Neuronal stem cell (in vitro differentiated cells): ENCODE data around the gene SHROOM3.

Experiments
- DNase-seq: peaks from one replicate; pipeline ENCODE4 v3.0.0-alpha.2; 2013; ENCODE audit warnings: low spot score
- H2AFZ ChIP-seq: one replicate; pipeline ENCODE4 v1.6.1; 2013; ENCODE audit warnings: mild to moderate bottlenecking, low read length, inconsistent platforms
- H2AK5ac ChIP-seq: 2 replicates; pipeline ENCODE4 v1.6.1; 2013; ENCODE audit warnings: low read depth, mild to moderate bottlenecking, inconsistent platforms, low read length, moderate library complexity, mixed read lengths
- H2BK120ac ChIP-seq: 2 replicates; pipeline ENCODE4 v1.6.1; 2013; ENCODE audit warnings: low read depth, mild to moderate bottlenecking, inconsistent platforms, low read length, moderate library complexity, mixed read lengths
- H2BK12ac ChIP-seq: one replicate; pipeline ENCODE4 v1.6.1; 2013; ENCODE audit warnings: low read length, inconsistent platforms
- H2BK15ac ChIP-seq: 2 replicates; pipeline ENCODE4 v1.6.1; 2013; ENCODE audit warnings: mild to moderate bottlenecking, low read length, inconsistent platforms, mixed read lengths
- H2BK5ac ChIP-seq: one replicate; pipeline ENCODE4 v1.6.1; 2013; ENCODE audit warnings: inconsistent platforms, mild to moderate bottlenecking, low read length, moderate library complexity
- H3K14ac ChIP-seq: one replicate; pipeline ENCODE4 v1.6.1; 2013; ENCODE audit warnings: low read length, inconsistent platforms
- H3K18ac ChIP-seq: 2 replicates; pipeline ENCODE4 v1.6.1; 2013; ENCODE audit warnings: low read length, inconsistent platforms
- H3K23ac ChIP-seq: 2 replicates; pipeline ENCODE4 v1.6.1; 2013; ENCODE audit warnings: low read depth, mild to moderate bottlenecking, mixed read lengths, low read length, inconsistent platforms; ENCODE audit not compliant: poor library complexity
- H3K27ac ChIP-seq: replicated peaks from 3 replicates; pipeline ENCODE4 v1.5.1; 2013; ENCODE audit warnings: low read length, inconsistent platforms
- H3K27me3 ChIP-seq, 3 experiments: 2 replicates each; pipeline ENCODE4 v1.6.1; 2013; ENCODE audit warnings: low read length in 3 of 3, mild to moderate bottlenecking in 2 of 3, inconsistent platforms in 1 of 3, low read depth in 1 of 3, mixed read lengths in 1 of 3, moderate library complexity in 1 of 3; ENCODE audit not compliant: control insufficient read depth in 3 of 3, insufficient read depth in 3 of 3
- H3K36me3 ChIP-seq, 2 donors: replicated peaks in 1 of 2; 2 replicates each; pipeline ENCODE4 v1.6.1; 2013; ENCODE audit warnings: low read length in 2 of 2; ENCODE audit not compliant: control insufficient read depth in 2 of 2, insufficient read depth in 2 of 2
- H3K4ac ChIP-seq: 2 replicates; pipeline ENCODE4 v1.6.1; 2013; ENCODE audit warnings: inconsistent platforms, mild to moderate bottlenecking, low read length, moderate library complexity
- H3K4me1 ChIP-seq, 2 donors: 1 replicate in 1 of 2; 2 replicates in 1 of 2; pipeline ENCODE4 v1.6.1; 2013; ENCODE audit warnings: low read length in 2 of 2, low read depth in 1 of 2; ENCODE audit not compliant: control insufficient read depth in 2 of 2, insufficient read depth in 1 of 2
- H3K4me2 ChIP-seq: one replicate; pipeline ENCODE4 v1.6.1; 2013; ENCODE audit warnings: mild to moderate bottlenecking, low read length, inconsistent platforms; ENCODE audit not compliant: insufficient read depth, poor library complexity, severe bottlenecking
- H3K4me3 ChIP-seq, 2 donors: 2 replicates each; pipeline ENCODE4 v1.5.1; 2013; ENCODE audit warnings: low read length in 2 of 2, mild to moderate bottlenecking in 2 of 2, inconsistent platforms in 1 of 2, moderate library complexity in 1 of 2
- H3K79me1 ChIP-seq: one replicate; pipeline ENCODE4 v1.6.1; 2013; ENCODE audit warnings: low read depth, mild to moderate bottlenecking, inconsistent platforms, low read length, moderate library complexity
- H3K9ac ChIP-seq: one replicate; pipeline ENCODE4 v1.6.1; 2013; ENCODE audit warnings: mild to moderate bottlenecking, low read depth, low read length, inconsistent platforms; ENCODE audit not compliant: poor library complexity
- H3K9me3 ChIP-seq, 2 donors: replicated peaks in 1 of 2; 2 replicates each; pipeline versions ENCODE3 to v1.6.1; 2013; ENCODE audit warnings: low read length in 2 of 2, mild to moderate bottlenecking in 2 of 2, inconsistent platforms in 1 of 2, low read depth in 1 of 2, mixed read lengths in 1 of 2, moderate library complexity in 1 of 2; ENCODE audit not compliant: control insufficient read depth in 2 of 2, insufficient read depth in 1 of 2
- H4K8ac ChIP-seq: one replicate; pipeline ENCODE4 v1.6.1; 2013; ENCODE audit warnings: low read depth, mild to moderate bottlenecking, inconsistent platforms, low read length, moderate library complexity
- H4K91ac ChIP-seq: one replicate; pipeline ENCODE4 v1.6.1; 2013; ENCODE audit warnings: low read length, low read depth, mild to moderate bottlenecking, inconsistent platforms; ENCODE audit not compliant: poor library complexity
- WGBS, 2 donors: extraction: QIAGEN DNeasy Blood & Tissue Kit; methylation state at CpG; one replicate each; pipeline ENCODE4 v1.1.7; 2013; ENCODE audit warnings: missing lambda C conversion rate in 2 of 2, mixed read lengths in 1 of 2; ENCODE audit not compliant: insufficient read length in 2 of 2, insufficient replicate concordance in 1 of 2; ENCODE audit errors: extremely low coverage in 2 of 2; 5-methylcytosine and 5-hydroxymethylcytosine counted together

The SHROOM3 gene

GRCh38 chr4:76498550-76498949 is 63.5 kb downstream of the SHROOM3 start:
- WGBS, 2 donors: no CpG with 5 or more reads among the region's 3 CpGs
- Histone ChIP-seq H3K9me3 (peaks cover 2 to 13% of the 10 kb centered on the region in 2 donors), H3K4me2 (no peak overlapping the region), H2BK15ac (no peak overlapping the region), H3K9ac (no peak overlapping the region), H3K23ac (no peak overlapping the region), H2AFZ (no peak overlapping the region), H4K91ac (no peak overlapping the region), H2BK5ac (no peak overlapping the region), H3K4me3 (no peak overlapping the region), H2BK12ac (no peak overlapping the region), H3K79me1 (peaks cover 6% of the 10 kb centered on the region), H2AK5ac (no peak overlapping the region), H2BK120ac (no peak overlapping the region), H3K36me3 (peaks cover 2 to 3% of the 10 kb centered on the region in 2 donors), H3K4ac (no peak overlapping the region), H3K4me1 (peaks cover 14% of the 10 kb centered on the region in 2 donors), H3K14ac (no peak overlapping the region), H3K27me3 (no peaks in the 10 kb centered on the region), H3K18ac (no peak overlapping the region), H3K27ac (no peak overlapping the region), H4K8ac (no peak overlapping the region)
- DNase-seq: no peak

DNA sequence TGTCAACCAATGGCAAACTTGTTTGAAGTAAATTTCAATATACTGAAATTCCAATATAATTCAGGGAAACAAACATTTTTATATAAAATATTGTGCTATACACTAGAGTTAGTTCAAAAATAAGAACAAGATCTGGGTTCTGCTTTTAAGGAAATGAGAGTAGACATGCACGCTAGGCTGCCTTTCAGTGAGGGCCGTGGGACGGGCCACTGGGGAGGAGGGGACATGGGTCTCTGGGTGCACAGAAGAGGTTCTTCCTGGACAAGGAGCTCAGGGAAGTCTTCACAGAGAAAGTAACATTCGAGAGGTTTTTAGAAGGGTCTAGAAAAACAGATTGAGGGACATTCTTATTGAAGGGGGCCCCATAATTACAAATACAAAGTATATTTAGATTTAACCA is 64.4 kb downstream of the SHROOM3 start:
- Histone ChIP-seq H2BK5ac (no peak overlapping the region), H3K23ac (no peak overlapping the region), H3K4me2 (no peak overlapping the region), H3K27ac (no peak overlapping the region), H4K8ac (no peak overlapping the region), H3K4me3 (no peak overlapping the region), H3K9me3 (peaks cover 2 to 16% of the 10 kb centered on the region in 2 donors), H2BK120ac (no peak overlapping the region), H3K14ac (no peak overlapping the region), H3K4me1 (peaks cover 14% of the 10 kb centered on the region in 2 donors), H3K9ac (no peak overlapping the region), H3K36me3 (peaks cover 2 to 9% of the 10 kb centered on the region in 2 donors), H3K27me3 (no peaks in the 10 kb centered on the region), H3K4ac (no peak overlapping the region), H3K18ac (no peak overlapping the region), H4K91ac (no peak overlapping the region), H2AK5ac (no peak overlapping the region), H2BK12ac (no peak overlapping the region), H3K79me1 (peaks cover 6% of the 10 kb centered on the region), H2BK15ac (no peak overlapping the region), H2AFZ (no peak overlapping the region)
- no CpG with 5 or more reads among the region's 4 CpGs for WGBS, 2 donors
- no peak for DNase-seq

DNA sequence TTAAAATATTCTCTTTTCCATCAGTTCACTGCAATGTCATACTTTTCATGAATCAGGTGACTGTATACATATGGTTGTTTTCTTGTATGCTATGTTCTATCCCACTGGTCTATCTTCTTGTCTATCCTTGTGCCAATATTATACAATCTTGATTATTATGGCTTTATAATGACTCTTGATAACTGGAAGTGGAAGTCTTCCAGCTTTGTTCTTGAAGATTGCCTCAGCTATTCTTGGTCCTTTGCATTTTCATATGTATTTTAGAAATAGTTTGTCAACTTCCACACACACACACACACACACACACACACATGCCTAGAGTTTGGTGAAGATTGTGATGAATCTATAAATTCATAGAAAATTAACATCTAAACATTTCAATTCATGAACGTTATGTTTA is 67.9 kb downstream of the SHROOM3 start:
- Histone ChIP-seq H2AK5ac (no peak overlapping the region), H3K4me3 (no peak overlapping the region), H3K23ac (no peak overlapping the region), H3K9me3 (peaks cover 0 to 18% of the 10 kb centered on the region in 2 donors), H3K79me1 (peaks cover 2% of the 10 kb centered on the region), H3K14ac (no peak overlapping the region), H3K4me1 (peaks cover 5 to 13% of the 10 kb centered on the region in 2 donors), H2BK5ac (no peak overlapping the region), H3K4ac (no peak overlapping the region), H4K8ac (no peak overlapping the region), H2BK15ac (no peak overlapping the region), H3K4me2 (no peak overlapping the region), H3K27ac (no peak overlapping the region), H3K36me3 (peaks cover 4 to 19% of the 10 kb centered on the region in 2 donors), H3K27me3 (no peaks in the 10 kb centered on the region), H2BK12ac (no peak overlapping the region), H2BK120ac (no peak overlapping the region), H2AFZ (no peak overlapping the region), H4K91ac (no peak overlapping the region), H3K9ac (no peak overlapping the region), H3K18ac (no peak overlapping the region)
- WGBS, 2 donors: no CpG with 5 or more reads among the region's 1 CpG
- DNase-seq: no peak

DNA sequence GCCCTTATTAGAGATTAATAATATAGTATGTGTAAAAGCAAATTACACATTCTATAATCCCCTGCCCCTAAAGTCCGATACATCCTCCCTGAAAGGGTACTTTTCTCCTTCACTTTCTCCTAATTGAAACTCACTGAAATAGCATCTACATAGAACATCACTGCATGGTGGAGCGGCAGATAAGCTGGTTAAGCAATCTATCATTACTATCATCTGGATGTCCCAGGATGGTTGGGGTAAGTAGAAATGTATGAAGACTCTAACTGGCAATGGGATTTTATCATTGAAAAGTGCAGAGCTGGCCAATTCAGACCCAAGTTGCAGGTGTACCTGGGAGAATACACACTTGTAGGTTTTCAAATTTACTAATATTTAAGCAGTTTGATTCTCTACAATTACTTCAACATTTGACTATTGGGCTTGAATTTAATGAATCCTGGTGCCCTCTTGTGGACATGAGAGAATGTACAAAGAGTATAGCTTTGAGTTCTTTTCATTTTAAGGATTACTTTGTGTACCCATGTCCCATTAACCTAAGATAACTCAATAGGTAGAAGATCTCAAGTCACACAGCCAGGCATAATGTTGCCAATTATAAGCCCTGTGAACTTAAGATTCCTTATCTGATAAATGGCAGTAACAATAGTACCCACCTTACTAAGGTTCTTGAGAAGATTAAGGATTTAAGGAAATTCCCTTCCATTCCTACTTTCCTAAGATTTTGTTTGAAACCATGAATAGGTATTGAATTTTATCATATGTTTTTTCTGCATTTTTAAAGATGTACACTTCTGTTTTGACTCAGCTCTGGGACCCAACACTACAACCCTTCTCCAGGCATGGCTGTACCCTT is 69.8 kb downstream of the SHROOM3 start:
- WGBS, 2 donors: no CpG with 5 or more reads among the region's 2 CpGs
- H3K9me3 ChIP-seq: peaks cover 0 to 23% of the 10 kb centered on the region in 2 donors
- no peak overlapping the region for H2BK120ac ChIP-seq
- H4K8ac ChIP-seq: no peak overlapping the region
- no peaks in the 10 kb centered on the region for H3K4me1 ChIP-seq
- no peak overlapping the region for H2BK12ac ChIP-seq
- no peak overlapping the region for H3K18ac ChIP-seq
- no peak overlapping the region for H3K14ac ChIP-seq
- H3K79me1 ChIP-seq: peaks cover 3% of the 10 kb centered on the region
- no peak overlapping the region for H2AK5ac ChIP-seq
- H3K4me3 ChIP-seq: no peak overlapping the region
- no peak overlapping the region for H4K91ac ChIP-seq
- H2AFZ ChIP-seq: no peak overlapping the region
- no peak overlapping the region for H3K4ac ChIP-seq
- no peak overlapping the region for H2BK15ac ChIP-seq
- H2BK5ac ChIP-seq: no peak overlapping the region
- no peaks in the 10 kb centered on the region for H3K27me3 ChIP-seq
- no peak overlapping the region for H3K4me2 ChIP-seq
- peaks cover 4 to 32% of the 10 kb centered on the region in 2 donors for H3K36me3 ChIP-seq
- no peak overlapping the region for H3K23ac ChIP-seq
- no peak overlapping the region for H3K27ac ChIP-seq
- H3K9ac ChIP-seq: no peak overlapping the region
- no peak for DNase-seq
